Measurements from ENCODE around the gene AP1G1.
"Not testable (repeated sequence)": the region's sequence is repeated elsewhere in the genome, so short reads cannot be mapped to it uniquely, and the experiment has no call there.

The AP1G1 gene

GRCh38 chr16:71693164-71693563 is 115.5 kb downstream of the AP1G1 start:
- DNase-seq: no peak

GRCh38 chr16:71689901-71690300 is 118.7 kb downstream of the AP1G1 start:
- DNase-seq: no peak

- no peak for DNase-seq
Observed at GRCh38 chr16:71687861-71688260, 120.8 kb downstream of the AP1G1 start.

- DNase-seq: not testable (repeated sequence)
Observed at GRCh38 chr16:71684280-71684679, 124.4 kb downstream of the AP1G1 start.

GRCh38 chr16:71681360-71681759 is 127.3 kb downstream of the AP1G1 start:
- DNase-seq: no peak
